GM18526 (cell line): ENCODE results near the gene MIPEP.
"Not testable (repeated sequence)": the region's sequence is repeated elsewhere in the genome, so short reads cannot be mapped to it uniquely, and the experiment has no call there.

Experiments used
- POLR2A ChIP-seq: IDR thresholded peaks from 3 replicates; pipeline ENCODE4 v1.6.1; 2011; ENCODE audit not compliant: insufficient read length; ENCODE audit errors: extremely low read depth

The MIPEP gene

GRCh38 chr13:23898101-23898500 lies 8.9 kb upstream of the MIPEP start:
- no peak for TF ChIP-seq POLR2A

- TF ChIP-seq POLR2A = not testable (repeated sequence)
Observed at GRCh38 chr13:23897452-23897919, 8.3 kb upstream of the MIPEP start, which contains the start of gene C1QTNF9B. C1QTNF9B (minus strand) TSS chr13:23897502.

GRCh38 chr13:23889615-23890607 lies 711 bp upstream of the MIPEP start:
- no peak for TF ChIP-seq POLR2A

GRCh38 chr13:23883255-23883654 lies 5.9 kb downstream of the MIPEP start:
- TF ChIP-seq POLR2A = no peak

GRCh38 chr13:23877286-23877685 lies 11.9 kb downstream of the MIPEP start:
- TF ChIP-seq POLR2A = no peak

GRCh38 chr13:23876265-23876664 lies 12.9 kb downstream of the MIPEP start:
- TF ChIP-seq POLR2A = no peak

- TF ChIP-seq POLR2A = no peak
Observed at GRCh38 chr13:23871616-23872220, 17.5 kb downstream of the MIPEP start.

GRCh38 chr13:23870356-23871140 lies 18.7 kb downstream of the MIPEP start:
- TF ChIP-seq POLR2A = no peak

- TF ChIP-seq POLR2A = no peak
Observed at GRCh38 chr13:23868521-23868920, 20.7 kb downstream of the MIPEP start.

- no peak for TF ChIP-seq POLR2A
Observed at GRCh38 chr13:23867027-23867491, 22.1 kb downstream of the MIPEP start.

GRCh38 chr13:23866420-23867026 lies 22.7 kb downstream of the MIPEP start:
- no peak for TF ChIP-seq POLR2A

GRCh38 chr13:23865906-23866305 lies 23.3 kb downstream of the MIPEP start:
- TF ChIP-seq POLR2A = no peak

GRCh38 chr13:23865026-23865425 lies 24.2 kb downstream of the MIPEP start:
- TF ChIP-seq POLR2A = no peak

GRCh38 chr13:23861310-23861709 lies 27.9 kb downstream of the MIPEP start:
- TF ChIP-seq POLR2A = no peak

GRCh38 chr13:23859904-23860303 lies 29.3 kb downstream of the MIPEP start:
- TF ChIP-seq POLR2A = no peak
